H9 (cell line): ENCODE results near the gene ARRB1. TPM values are rescaled to one million over a fixed set of nuclear protein-coding genes. Genes with fewer than 3 reads are reported as not detected.

Source experiments
- DNase-seq: peaks from one replicate; pipeline ENCODE4 v3.0.0-alpha.2; 2017
- H2AFZ ChIP-seq: one replicate; pipeline ENCODE4 v1.6.1; 2013; ENCODE audit warnings: mild to moderate bottlenecking, low read length, control low read depth, moderate library complexity
- H2AK5ac ChIP-seq: 2 replicates; pipeline ENCODE4 v1.6.1; 2013; ENCODE audit warnings: low read length, control low read depth, mixed read lengths; ENCODE audit not compliant: insufficient read length
- H2BK120ac ChIP-seq: one replicate; pipeline ENCODE4 v1.6.1; 2013; ENCODE audit warnings: low read depth, mild to moderate bottlenecking, low read length, control low read depth, inconsistent platforms; ENCODE audit not compliant: poor library complexity, severe bottlenecking
- H2BK12ac ChIP-seq: 2 replicates; pipeline ENCODE4 v1.6.1; 2013; ENCODE audit warnings: low read length, control low read depth, mixed read lengths, low read depth; ENCODE audit not compliant: insufficient read length
- H2BK15ac ChIP-seq: 2 replicates; pipeline ENCODE4 v1.6.1; 2013; ENCODE audit warnings: low read depth, low read length, control low read depth
- H2BK20ac ChIP-seq: one replicate; pipeline ENCODE4 v1.6.1; 2013; ENCODE audit warnings: low read depth, mild to moderate bottlenecking, low read length, control low read depth, inconsistent platforms; ENCODE audit not compliant: poor library complexity, severe bottlenecking
- H2BK5ac ChIP-seq: 2 replicates; pipeline ENCODE4 v1.6.1; 2013; ENCODE audit warnings: low read length, control low read depth, mixed read lengths; ENCODE audit not compliant: insufficient read length
- H3K14ac ChIP-seq: 2 replicates; pipeline ENCODE4 v1.6.1; 2013; ENCODE audit warnings: low read length, control low read depth; ENCODE audit not compliant: insufficient read depth
- H3K18ac ChIP-seq: 2 replicates; pipeline ENCODE4 v1.6.1; 2013; ENCODE audit warnings: low read depth, mild to moderate bottlenecking, mixed read lengths, low read length, control low read depth; ENCODE audit not compliant: insufficient read length
- H3K23ac ChIP-seq: 2 replicates; pipeline ENCODE4 v1.6.1; 2013; ENCODE audit warnings: low read length, control low read depth, mixed read lengths, low read depth; ENCODE audit not compliant: insufficient read length
- H3K23me2 ChIP-seq: 2 replicates; pipeline ENCODE4 v1.6.1; 2013; ENCODE audit warnings: low read depth, mild to moderate bottlenecking, mixed read lengths, low read length, control low read depth; ENCODE audit not compliant: insufficient read length, poor library complexity, severe bottlenecking
- H3K27ac ChIP-seq: 2 replicates; pipeline ENCODE4 v1.5.1; 2013; ENCODE audit warnings: low read length, control low read depth, mixed read lengths, low read depth; ENCODE audit not compliant: insufficient read length
- H3K27me3 ChIP-seq: 2 replicates; pipeline ENCODE4 v1.6.1; 2013; ENCODE audit warnings: low read length, control low read depth, inconsistent platforms; ENCODE audit not compliant: insufficient read depth
- H3K4ac ChIP-seq: 2 replicates; pipeline ENCODE4 v1.6.1; 2013; ENCODE audit warnings: low read depth, mild to moderate bottlenecking, control low read depth, inconsistent platforms, low read length, moderate library complexity
- H3K4me1 ChIP-seq: 2 replicates; pipeline ENCODE4 v1.6.1; 2013; ENCODE audit warnings: low read length, control low read depth, inconsistent platforms; ENCODE audit not compliant: insufficient read depth
- H3K4me2 ChIP-seq: 2 replicates; pipeline ENCODE4 v1.6.1; 2013; ENCODE audit warnings: low read length, control low read depth, mixed read lengths; ENCODE audit not compliant: insufficient read length, insufficient read depth
- H3K56ac ChIP-seq: 2 replicates; pipeline ENCODE4 v1.6.1; 2013; ENCODE audit warnings: low read depth, mild to moderate bottlenecking, mixed read lengths, low read length, control low read depth; ENCODE audit not compliant: insufficient read length
- H3K79me1 ChIP-seq: 2 replicates; pipeline ENCODE4 v1.6.1; 2013; ENCODE audit warnings: low read depth, mild to moderate bottlenecking, moderate library complexity, low read length, control low read depth, inconsistent platforms; ENCODE audit not compliant: insufficient read depth, poor library complexity, severe bottlenecking
- H3K79me2 ChIP-seq: 2 replicates; pipeline ENCODE4 v1.6.1; 2013; ENCODE audit warnings: low read length, control low read depth, inconsistent platforms; ENCODE audit not compliant: insufficient read depth
- H3K9ac ChIP-seq: 2 replicates; pipeline ENCODE4 v1.6.1; 2013; ENCODE audit warnings: low read length, control low read depth, mixed read lengths; ENCODE audit not compliant: insufficient read length; ENCODE audit errors: extremely low read depth
- H3K9me3 ChIP-seq: one replicate; pipeline ENCODE4 v1.6.1; 2013; ENCODE audit warnings: low read depth, low read length, inconsistent platforms; ENCODE audit not compliant: control insufficient read depth
- H3T11ph ChIP-seq: one replicate; pipeline ENCODE4 v1.6.1; 2013; ENCODE audit warnings: mild to moderate bottlenecking, low read length, control low read depth, inconsistent platforms
- H4K20me1 ChIP-seq: one replicate; pipeline ENCODE4 v1.6.1; 2013; ENCODE audit not compliant: control insufficient read depth, insufficient read length, insufficient read depth
- H4K5ac ChIP-seq: 2 replicates; pipeline ENCODE4 v1.6.1; 2013; ENCODE audit warnings: low read depth, mild to moderate bottlenecking, mixed read lengths, low read length, control low read depth; ENCODE audit not compliant: insufficient read length
- H4K8ac ChIP-seq: replicated peaks from 2 replicates; pipeline ENCODE4 v1.6.1; 2013; ENCODE audit warnings: low read length, control low read depth, mixed read lengths, low read depth; ENCODE audit not compliant: insufficient read length
- H4K91ac ChIP-seq: 2 replicates; pipeline ENCODE4 v1.6.1; 2013; ENCODE audit warnings: low read depth, mild to moderate bottlenecking, moderate library complexity, mixed read lengths, low read length, control low read depth; ENCODE audit not compliant: insufficient read length
- H3K27ac Mint-ChIP-seq, 3 experiments: 2 replicates in 2 of 3; 3 replicates in 1 of 3; pipeline ENCODE4 v1.8.0; 2020 to 2021; ENCODE audit warnings: mixed read lengths in 3 of 3, mild to moderate bottlenecking in 1 of 3, moderate library complexity in 1 of 3
- H3K27me3 Mint-ChIP-seq: 2 replicates; pipeline ENCODE4 v1.8.0; 2021; ENCODE audit warnings: low read depth, mild to moderate bottlenecking, moderate library complexity, mixed read lengths
- H3K36me3 Mint-ChIP-seq, 3 experiments: 2 replicates in 2 of 3; 3 replicates in 1 of 3; pipeline ENCODE4 v1.8.0; 2020 to 2021; ENCODE audit warnings: low read depth in 3 of 3, mixed read lengths in 3 of 3; ENCODE audit not compliant: insufficient read depth in 1 of 3
- H3K4me1 Mint-ChIP-seq, 2 experiments: 2 replicates each; pipeline ENCODE4 v1.8.0; 2020; ENCODE audit warnings: mixed read lengths in 2 of 2
- H3K4me3 Mint-ChIP-seq, 2 experiments: 2 replicates in 1 of 2; 3 replicates in 1 of 2; pipeline ENCODE4 v1.8.0; 2020 to 2021; ENCODE audit warnings: mild to moderate bottlenecking in 2 of 2, mixed read lengths in 2 of 2, moderate library complexity in 1 of 2
- H3K9me3 Mint-ChIP-seq, 2 experiments: 2 replicates in 1 of 2; 3 replicates in 1 of 2; pipeline ENCODE4 v1.8.0; 2020; ENCODE audit warnings: mild to moderate bottlenecking in 2 of 2, mixed read lengths in 2 of 2, moderate library complexity in 1 of 2
- WGBS: extraction: QIAGEN DNeasy Blood & Tissue Kit; methylation state at CpG from one replicate; pipeline ENCODE4 v1.1.7; 2013; ENCODE audit warnings: missing lambda C conversion rate, low lambda C conversion rate, mixed read lengths; ENCODE audit not compliant: insufficient read length; ENCODE audit errors: extremely low coverage; 5-methylcytosine and 5-hydroxymethylcytosine counted together
- total RNA-seq: library from RNA; stranded (reverse); gene quantifications from 2 replicates; pipeline ENCODE4 v1.2.1, GENCODE V29; 2021
- TF ChIP-seq, protein P1 (sequence below): fragments of 200-600 bp; sonication (generic); conservative IDR thresholded peaks from 3 replicates; pipeline ENCODE4 v1.8.0; 2021; ENCODE audit warnings: antibody characterized with exemption, mild to moderate bottlenecking

Gene ARRB1
- total RNA-seq, 1 experiment from 2014 or later = 20.6 TPM

DNA sequence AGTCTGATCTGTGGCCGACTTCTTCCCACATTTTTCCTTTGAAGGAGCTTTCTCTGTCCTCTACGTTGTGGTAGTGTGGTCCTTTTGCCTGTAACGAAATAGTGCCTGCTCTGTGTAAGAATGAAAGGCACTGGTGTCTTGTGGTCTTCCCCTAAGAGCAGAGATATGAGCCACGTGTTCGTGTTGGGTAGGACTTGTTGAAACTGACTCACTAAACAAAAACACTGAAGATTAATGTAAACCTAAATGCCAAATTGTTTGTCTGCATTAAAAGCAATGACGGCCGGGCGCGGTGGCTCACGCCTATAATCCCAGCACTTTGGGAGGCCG is 37.8 kb upstream of the ARRB1 start:
- H2BK5ac ChIP-seq = no peak overlapping the region
- H2AFZ ChIP-seq = no peak overlapping the region
- no peaks in the 10 kb centered on the region; the same call in 1 of the 2 replicates for H3K27me3 Mint-ChIP-seq
- no peaks in the 10 kb centered on the region for H3K79me2 ChIP-seq
- no peak overlapping the region for H4K5ac ChIP-seq
- H3K79me1 ChIP-seq = no peaks in the 10 kb centered on the region
- no peaks in the 10 kb centered on the region for H3K9me3 ChIP-seq
- no peak overlapping the region for H3K56ac ChIP-seq
- H3K14ac ChIP-seq = no peak overlapping the region
- H3K23me2 ChIP-seq = no peaks in the 10 kb centered on the region
- H4K20me1 ChIP-seq = no peaks in the 10 kb centered on the region
- no peak overlapping the region for H2BK12ac ChIP-seq
- H3K27ac Mint-ChIP-seq = no peak overlapping the region
- no peaks in the 10 kb centered on the region for H3K27me3 ChIP-seq
- no CpG with 5 or more reads among the region's 11 CpGs for WGBS
- H3K27ac ChIP-seq = no peak overlapping the region
- H3K18ac ChIP-seq = no peak overlapping the region
- no peaks in the 10 kb centered on the region; the same call in 1 of the 2 replicates for H3K4me1 ChIP-seq
- no peak overlapping the region for H3K4me2 ChIP-seq
- TF ChIP-seq, protein P1, sequence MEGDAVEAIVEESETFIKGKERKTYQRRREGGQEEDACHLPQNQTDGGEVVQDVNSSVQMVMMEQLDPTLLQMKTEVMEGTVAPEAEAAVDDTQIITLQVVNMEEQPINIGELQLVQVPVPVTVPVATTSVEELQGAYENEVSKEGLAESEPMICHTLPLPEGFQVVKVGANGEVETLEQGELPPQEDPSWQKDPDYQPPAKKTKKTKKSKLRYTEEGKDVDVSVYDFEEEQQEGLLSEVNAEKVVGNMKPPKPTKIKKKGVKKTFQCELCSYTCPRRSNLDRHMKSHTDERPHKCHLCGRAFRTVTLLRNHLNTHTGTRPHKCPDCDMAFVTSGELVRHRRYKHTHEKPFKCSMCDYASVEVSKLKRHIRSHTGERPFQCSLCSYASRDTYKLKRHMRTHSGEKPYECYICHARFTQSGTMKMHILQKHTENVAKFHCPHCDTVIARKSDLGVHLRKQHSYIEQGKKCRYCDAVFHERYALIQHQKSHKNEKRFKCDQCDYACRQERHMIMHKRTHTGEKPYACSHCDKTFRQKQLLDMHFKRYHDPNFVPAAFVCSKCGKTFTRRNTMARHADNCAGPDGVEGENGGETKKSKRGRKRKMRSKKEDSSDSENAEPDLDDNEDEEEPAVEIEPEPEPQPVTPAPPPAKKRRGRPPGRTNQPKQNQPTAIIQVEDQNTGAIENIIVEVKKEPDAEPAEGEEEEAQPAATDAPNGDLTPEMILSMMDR = no peak
- no peak overlapping the region for H2BK15ac ChIP-seq
- H3K36me3 Mint-ChIP-seq = no peaks in the 10 kb centered on the region
- no peak overlapping the region for H2BK20ac ChIP-seq
- H3K4me1 Mint-ChIP-seq = peaks cover 2 to 5% of the 10 kb centered on the region in 2 experiments; a peak in 2 of 4 replicates
- no peak overlapping the region for H3K4me3 Mint-ChIP-seq
- H2BK120ac ChIP-seq = no peak overlapping the region
- H3K9me3 Mint-ChIP-seq = no peaks in the 10 kb centered on the region
- H4K91ac ChIP-seq = no peak overlapping the region
- no peak overlapping the region for H3K9ac ChIP-seq
- H3T11ph ChIP-seq = no peak overlapping the region
- H3K23ac ChIP-seq = no peak overlapping the region
- no peak for DNase-seq
- no peak overlapping the region for H4K8ac ChIP-seq
- H3K4ac ChIP-seq = no peak overlapping the region
- H2AK5ac ChIP-seq = no peak overlapping the region
